SK-N-SH treated with all-trans-retinoic acid at 6 μM for 48 hours (cell line): ENCODE data around the gene C20orf141.

Experiments used
- ATAC-seq: fragments of 200-7000 bp; cut with Tn5 transposase; 3 replicates; pipeline ENCODE4 v1.9.1; 2020; ENCODE audit warnings: mild to moderate bottlenecking, moderate library complexity
- ARNTL ChIP-seq: fragments of 450-650 bp; formaldehyde crosslinking; IDR thresholded peaks from 2 replicates; pipeline ENCODE4 v1.5.0; 2020; ENCODE audit warnings: low read depth, mild to moderate bottlenecking, moderate library complexity, borderline replicate concordance
- BACH2 ChIP-seq: fragments of 250-450 bp; sonication (Bioruptor Pico); IDR thresholded peaks from 2 replicates; pipeline ENCODE4 v1.9.0; 2021; ENCODE audit warnings: mild to moderate bottlenecking, borderline replicate concordance
- CREB5 ChIP-seq: fragments of 250-450 bp; sonication (Bioruptor Pico); IDR thresholded peaks from 2 replicates; pipeline ENCODE4 v1.5.1; 2020; ENCODE audit warnings: low read depth, mild to moderate bottlenecking, moderate library complexity
- CSRNP3 ChIP-seq: fragments of 250-450 bp; sonication (Bioruptor Pico); IDR thresholded peaks from 2 replicates; pipeline ENCODE4 v1.5.1; 2021; ENCODE audit warnings: mild to moderate bottlenecking, moderate library complexity
- ESRRG ChIP-seq: fragments of 250-450 bp; sonication (Bioruptor Pico); IDR thresholded peaks from 2 replicates; pipeline ENCODE4 v1.6.1; 2021; ENCODE audit warnings: mild to moderate bottlenecking
- GLIS3 ChIP-seq: fragments of 250-450 bp; sonication (Bioruptor Pico); IDR thresholded peaks from 2 replicates; pipeline ENCODE4 v1.5.0; 2020; ENCODE audit warnings: mild to moderate bottlenecking, moderate library complexity
- ISL1 ChIP-seq: fragments of 250-450 bp; sonication (Bioruptor Pico); IDR thresholded peaks from 2 replicates; pipeline ENCODE4 v2.1.2; 2022; ENCODE audit warnings: mild to moderate bottlenecking, moderate library complexity
- OSR1 ChIP-seq: fragments of 250-450 bp; sonication (Bioruptor Pico); IDR thresholded peaks from 2 replicates; pipeline ENCODE4 v1.8.0; 2022; ENCODE audit warnings: moderate library complexity, mild to moderate bottlenecking, inconsistent platforms
- PATZ1 ChIP-seq: fragments of 250-450 bp; sonication (Bioruptor Pico); IDR thresholded peaks from 2 replicates; pipeline ENCODE4 v1.8.0; 2020; ENCODE audit warnings: mild to moderate bottlenecking, moderate library complexity, borderline replicate concordance
- POU6F1 ChIP-seq: fragments of 250-450 bp; sonication (Bioruptor Pico); IDR thresholded peaks from 2 replicates; pipeline ENCODE4 v1.8.0; 2021; ENCODE audit warnings: low read depth, mild to moderate bottlenecking, moderate library complexity, borderline replicate concordance
- PPARA ChIP-seq: fragments of 250-450 bp; sonication (Bioruptor Pico); IDR thresholded peaks from 2 replicates; pipeline ENCODE4 v1.5.0; 2020; ENCODE audit warnings: mild to moderate bottlenecking, borderline replicate concordance
- RARB ChIP-seq: fragments of 250-450 bp; sonication (Bioruptor Pico); IDR thresholded peaks from 2 replicates; pipeline ENCODE4 v1.8.0; 2021; ENCODE audit warnings: mild to moderate bottlenecking, moderate library complexity
- SNAI2 ChIP-seq: fragments of 250-450 bp; sonication (Bioruptor Pico); IDR thresholded peaks from 2 replicates; pipeline ENCODE4 v1.5.0; 2020; ENCODE audit warnings: mild to moderate bottlenecking, moderate library complexity
- TCF4 ChIP-seq: fragments of 250-450 bp; sonication (Bioruptor Pico); IDR thresholded peaks from 2 replicates; pipeline ENCODE4 v1.8.0; 2021; ENCODE audit warnings: mild to moderate bottlenecking, moderate library complexity, borderline replicate concordance
- TOX ChIP-seq: fragments of 250-450 bp; sonication (Bioruptor Pico); IDR thresholded peaks from 2 replicates; pipeline ENCODE4 v1.8.0; 2021; ENCODE audit warnings: mild to moderate bottlenecking, moderate library complexity, borderline replicate concordance
- TSHZ2 ChIP-seq: fragments of 250-450 bp; sonication (Bioruptor Pico); IDR thresholded peaks from 2 replicates; pipeline ENCODE4 v1.5.0; 2020; ENCODE audit warnings: mild to moderate bottlenecking, moderate library complexity
- ZC3H10 ChIP-seq: fragments of 250-450 bp; sonication (Bioruptor Pico); IDR thresholded peaks from 2 replicates; pipeline ENCODE4 v1.5.1; 2021; ENCODE audit warnings: mild to moderate bottlenecking, moderate library complexity
- ZFP3 ChIP-seq: fragments of 250-450 bp; sonication (Bioruptor Pico); IDR thresholded peaks from 2 replicates; pipeline ENCODE4 v1.5.0; 2020; ENCODE audit warnings: mild to moderate bottlenecking, moderate library complexity
- ZFP30 ChIP-seq: fragments of 450-650 bp; formaldehyde crosslinking; IDR thresholded peaks from 2 replicates; pipeline ENCODE4 v1.5.0; 2022; ENCODE audit warnings: mild to moderate bottlenecking, moderate library complexity
- ZNF565 ChIP-seq: fragments of 450-650 bp; formaldehyde crosslinking; conservative IDR thresholded peaks from 2 replicates; pipeline ENCODE4 v1.5.0; 2020; ENCODE audit warnings: low read depth, mild to moderate bottlenecking, moderate library complexity
- ZNF70 ChIP-seq: fragments of 450-650 bp; formaldehyde crosslinking; IDR thresholded peaks from 2 replicates; pipeline ENCODE4 v1.5.0; 2020; ENCODE audit warnings: mild to moderate bottlenecking, moderate library complexity
- ZNF8 ChIP-seq: fragments of 450-650 bp; formaldehyde crosslinking; IDR thresholded peaks from 2 replicates; pipeline ENCODE4 v1.5.0; 2020; ENCODE audit warnings: mild to moderate bottlenecking, moderate library complexity

The C20orf141 gene

DNA sequence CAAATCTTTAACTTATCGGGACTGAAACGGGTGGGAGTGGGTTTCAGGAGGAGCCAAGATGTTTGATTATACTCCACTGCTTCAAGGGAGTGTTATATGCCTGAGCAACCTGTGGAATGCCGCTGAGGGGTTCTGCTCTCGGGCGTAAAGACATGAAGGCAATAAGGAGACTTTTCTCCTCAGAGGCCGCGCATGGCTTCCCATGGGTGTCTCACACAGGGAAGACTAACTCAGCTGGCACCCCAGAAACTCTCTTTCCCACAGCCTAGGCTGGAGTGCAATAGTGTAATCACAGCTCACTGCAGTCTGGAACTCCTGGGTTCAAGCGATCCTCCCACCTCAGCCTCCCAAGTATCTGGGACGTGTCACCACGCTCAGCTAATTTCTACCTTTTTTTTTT lies 5.1 kb upstream of the C20orf141 start:
- no peak for ATAC-seq
- TF ChIP-seq PATZ1 (CRISPR knock-in tag) (no peak), TOX (CRISPR knock-in tag) (no peak), OSR1 (CRISPR knock-in tag) (no peak), ARNTL (CRISPR knock-in tag) (no peak), ZNF565 (CRISPR knock-in tag) (no peak), RARB (CRISPR knock-in tag) (no peak), ISL1 (CRISPR knock-in tag) (no peak), TCF4 (no peak), PPARA (CRISPR knock-in tag) (no peak), CREB5 (CRISPR knock-in tag) (no peak), ZNF70 (no peak), SNAI2 (CRISPR knock-in tag) (no peak), ZFP3 (CRISPR knock-in tag) (no peak), ESRRG (CRISPR knock-in tag) (no peak), ZFP30 (no peak), POU6F1 (CRISPR knock-in tag) (no peak), ZNF8 (no peak), CSRNP3 (CRISPR knock-in tag) (no peak), BACH2 (CRISPR knock-in tag) (no peak), GLIS3 (CRISPR knock-in tag) (no peak)

- TF ChIP-seq ZC3H10, result no peak
- TF ChIP-seq PPARA (CRISPR knock-in tag), result no peak
- no peak for TF ChIP-seq TSHZ2 (CRISPR knock-in tag)
- TF ChIP-seq ZNF565 (CRISPR knock-in tag), result no peak
- TF ChIP-seq BACH2 (CRISPR knock-in tag), result no peak
- no peak for TF ChIP-seq CREB5 (CRISPR knock-in tag)
- no peak for ATAC-seq
Observed at GRCh38 chr20:2812189-2812588, 2.6 kb upstream of the C20orf141 start.
